Right renal pelvis (tissue), 4 donors: ENCODE results near the gene AHCYL2. TPM values are rescaled to one million over a fixed set of nuclear protein-coding genes. Genes with fewer than 3 reads are reported as not detected.
"Not testable (repeated sequence)": the region's sequence is repeated elsewhere in the genome, so short reads cannot be mapped to it uniquely, and the experiment has no call there.

ENCODE experiments used
- DNase-seq, 4 donors: peaks; one replicate each; pipeline ENCODE4 v3.0.0-alpha.2; 2013; ENCODE audit warnings: low read depth in 4 of 4, low spot score in 3 of 4, missing footprints in 1 of 4
- polyA plus RNA-seq, 4 donors: library from polyadenylated mRNA; unstranded; fragments of 120-200 nt; gene quantifications; one replicate each; pipeline ENCODE4 v1.2.1, GENCODE V29; 2013; ENCODE audit not compliant: insufficient read length in 4 of 4

The AHCYL2 gene
- polyA plus RNA-seq, 4 donors, result 24.3 to 29.9 (median 28.4) TPM

- DNase-seq, result no peak
Observed at GRCh38 chr7:129208667-129209066, 16.2 kb upstream of the AHCYL2 start.

GRCh38 chr7:129209067-129209926 lies 15.5 kb upstream of the AHCYL2 start:
- DNase-seq, result no peak

GRCh38 chr7:129210256-129210988 lies 14.4 kb upstream of the AHCYL2 start:
- peak in 1 of 4 donors; percentile 44 for DNase-seq

GRCh38 chr7:129210989-129211312 lies 13.9 kb upstream of the AHCYL2 start:
- no peak for DNase-seq

- DNase-seq, result no peak
Observed at GRCh38 chr7:129212126-129212525, 12.7 kb upstream of the AHCYL2 start.

- no peak for DNase-seq
Observed at GRCh38 chr7:129212596-129212995, 12.2 kb upstream of the AHCYL2 start.

GRCh38 chr7:129213828-129214227 lies 11.0 kb upstream of the AHCYL2 start:
- no peak for DNase-seq

- not testable (repeated sequence) for DNase-seq
Observed at GRCh38 chr7:129215691-129216090, 9.1 kb upstream of the AHCYL2 start.

GRCh38 chr7:129216101-129216715 lies 8.6 kb upstream of the AHCYL2 start:
- not testable (repeated sequence) for DNase-seq

GRCh38 chr7:129216821-129217416 lies 7.9 kb upstream of the AHCYL2 start:
- not testable (repeated sequence) for DNase-seq

GRCh38 chr7:129218514-129219062 lies 6.2 kb upstream of the AHCYL2 start:
- DNase-seq, result peak in 3 of 4 donors; percentile 72 to 79 (median 73)

GRCh38 chr7:129219166-129219565 lies 5.7 kb upstream of the AHCYL2 start:
- not testable (repeated sequence) for DNase-seq

- DNase-seq, result no peak
Observed at GRCh38 chr7:129222064-129222463, 2.8 kb upstream of the AHCYL2 start.

GRCh38 chr7:129225206-129225930 lies 538 bp downstream of the AHCYL2 start:
- DNase-seq, result peak in 2 of 4 donors; percentile 36 to 49

- DNase-seq, result no peak
Observed at GRCh38 chr7:129225931-129226572, 1.2 kb downstream of the AHCYL2 start.

- no peak for DNase-seq
Observed at GRCh38 chr7:129227646-129228578, 3.1 kb downstream of the AHCYL2 start.

GRCh38 chr7:129228633-129229032 lies 3.8 kb downstream of the AHCYL2 start:
- no peak for DNase-seq

- DNase-seq, result no peak
Observed at GRCh38 chr7:129231666-129232065, 6.8 kb downstream of the AHCYL2 start.
